NCI-H146 treated with DMSO at 0.1 percent for 48 hours (cell line): ENCODE data around the gene KRT222.

ENCODE experiments used
- DNase-seq: peaks from one replicate; lab custom pipeline; 2025; ENCODE audit not compliant: unreplicated experiment; lab: John Stamatoyannopoulos, UW

The KRT222 gene

DNA sequence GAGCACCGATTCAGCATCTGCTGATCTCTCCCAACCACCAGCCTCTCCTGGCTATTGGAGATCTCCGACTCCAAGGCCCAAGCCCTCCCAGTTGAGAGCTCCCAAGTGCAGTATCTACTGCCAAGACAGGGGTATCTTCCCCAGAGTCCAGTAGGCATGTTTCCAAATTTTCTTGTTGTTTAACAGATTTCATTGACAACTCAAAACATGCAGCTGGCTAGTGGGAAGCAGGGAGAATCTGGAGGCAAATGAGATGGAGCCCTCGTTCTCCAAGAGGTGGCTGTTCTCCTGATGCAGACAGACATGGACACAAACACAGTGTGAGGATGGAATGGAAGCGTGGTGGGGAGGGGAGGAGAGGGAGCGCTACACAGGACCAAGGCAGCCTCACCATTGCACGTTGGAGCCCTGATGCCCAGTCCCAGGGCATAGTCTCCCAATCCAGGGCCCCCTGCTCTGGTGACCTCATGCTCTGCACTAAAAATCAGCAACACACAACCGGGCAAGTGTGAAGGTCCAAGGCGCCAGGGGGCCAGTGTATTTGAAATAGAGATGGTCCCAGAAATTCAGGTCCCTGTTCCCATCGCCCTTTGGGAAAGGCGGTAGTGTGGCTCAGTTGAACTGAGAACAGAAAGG is 49.0 kb downstream of the KRT222 start:
- DNase-seq: no peak

DNA sequence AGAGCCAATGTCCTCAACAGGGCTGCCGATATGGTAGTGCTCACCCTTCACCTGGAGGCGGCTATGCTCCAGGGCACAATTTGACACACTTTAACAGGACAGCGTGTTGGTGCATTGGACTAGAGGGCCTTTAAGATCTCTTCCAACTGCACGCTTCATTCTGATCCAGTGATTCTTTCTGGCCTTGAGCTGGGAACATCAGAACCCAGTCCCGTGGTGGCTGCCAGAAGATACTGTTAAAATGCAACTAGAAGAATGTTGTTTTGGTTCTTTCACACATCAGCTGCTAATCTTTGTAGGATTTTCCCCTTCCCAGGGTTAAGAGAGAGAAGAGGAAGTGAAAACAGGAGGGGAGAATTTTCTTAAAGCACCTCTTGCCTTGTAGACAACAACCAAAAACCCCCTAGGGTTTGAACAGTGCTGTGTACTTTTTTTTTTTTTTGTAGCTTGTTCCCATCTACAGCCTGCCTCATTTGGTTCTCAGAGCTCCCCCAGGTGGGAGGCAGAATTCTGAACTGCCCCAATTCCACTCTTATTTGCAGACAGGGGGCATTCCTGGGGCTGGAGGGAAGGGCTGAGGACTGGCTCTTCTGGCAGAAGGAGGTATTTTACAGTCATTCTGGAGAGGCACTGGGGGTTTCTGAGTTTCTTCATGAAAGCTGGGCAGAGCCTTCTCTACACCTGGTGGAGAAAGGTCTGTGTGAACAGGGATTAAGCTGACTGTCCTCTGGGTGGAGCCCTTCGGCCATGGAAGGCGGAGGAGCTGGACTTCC is 49.7 kb downstream of the KRT222 start:
- peak; percentile 76 for DNase-seq

DNA sequence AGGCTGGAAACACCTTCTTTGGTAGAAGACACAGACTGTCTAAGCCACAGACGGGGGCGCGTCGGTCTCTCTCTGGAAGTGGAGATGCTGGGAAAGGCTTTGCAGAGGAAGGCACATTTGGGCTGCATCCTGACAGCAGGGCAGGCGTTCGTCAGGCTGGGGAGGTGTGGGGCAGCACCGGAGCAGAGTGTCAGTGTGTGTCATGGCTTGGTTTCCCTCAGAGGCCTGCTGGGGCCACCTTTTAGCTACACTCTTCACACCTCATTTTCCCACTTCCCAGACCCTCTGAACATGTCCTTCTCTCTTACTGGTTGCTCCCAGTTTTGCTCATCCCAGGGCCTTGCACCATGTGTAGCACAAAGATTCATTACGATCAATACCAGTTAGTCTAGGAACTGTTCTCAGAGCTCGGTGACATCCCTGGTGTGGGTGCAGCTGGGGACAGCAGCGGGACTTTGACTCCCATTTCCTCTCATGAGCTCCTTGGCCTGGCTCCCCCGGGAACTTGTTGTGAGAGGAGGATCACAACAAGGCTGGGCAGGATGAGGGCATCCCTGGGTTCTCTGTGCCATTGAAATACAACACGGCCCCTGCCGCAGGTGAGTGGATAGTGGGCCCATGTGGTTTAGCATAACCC is 50.4 kb downstream of the KRT222 start:
- DNase-seq: no peak

DNA sequence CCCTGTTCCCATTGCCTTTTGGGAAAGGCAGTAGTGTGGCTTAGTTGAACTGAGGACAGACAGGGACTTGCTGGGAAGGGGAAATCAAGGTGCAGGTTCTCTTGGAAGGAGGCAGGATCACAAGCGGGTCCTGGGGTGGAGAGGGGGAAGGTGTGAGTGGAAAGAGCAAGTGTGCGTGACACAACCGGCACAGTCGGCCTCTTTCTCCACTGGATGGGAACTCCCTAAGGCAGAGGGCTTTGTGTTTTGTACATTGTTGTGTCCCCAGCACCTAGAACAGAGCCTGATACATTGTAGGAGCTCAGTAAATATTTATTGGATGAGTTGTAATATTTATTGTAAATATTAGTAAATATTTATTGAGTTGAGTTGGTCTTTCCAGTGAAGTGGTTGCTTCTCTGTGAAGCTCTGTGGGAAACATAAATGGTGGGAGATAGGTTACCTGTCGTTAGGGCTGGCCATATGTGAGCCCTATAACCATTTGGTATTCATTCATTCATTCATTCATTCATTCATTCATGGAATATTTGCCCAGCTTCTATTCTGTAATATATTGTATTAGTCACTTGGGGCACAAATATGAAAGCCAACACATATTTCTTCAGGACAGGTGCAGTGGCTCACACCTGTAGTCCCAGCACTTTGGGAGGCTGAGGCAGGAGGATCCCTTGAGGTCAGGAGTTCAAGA is 51.4 kb downstream of the KRT222 start:
- DNase-seq: no peak

- no peak for DNase-seq
These were observed 52.3 kb downstream of the KRT222 start for GRCh38 chr17:40612599-40613244.

DNA sequence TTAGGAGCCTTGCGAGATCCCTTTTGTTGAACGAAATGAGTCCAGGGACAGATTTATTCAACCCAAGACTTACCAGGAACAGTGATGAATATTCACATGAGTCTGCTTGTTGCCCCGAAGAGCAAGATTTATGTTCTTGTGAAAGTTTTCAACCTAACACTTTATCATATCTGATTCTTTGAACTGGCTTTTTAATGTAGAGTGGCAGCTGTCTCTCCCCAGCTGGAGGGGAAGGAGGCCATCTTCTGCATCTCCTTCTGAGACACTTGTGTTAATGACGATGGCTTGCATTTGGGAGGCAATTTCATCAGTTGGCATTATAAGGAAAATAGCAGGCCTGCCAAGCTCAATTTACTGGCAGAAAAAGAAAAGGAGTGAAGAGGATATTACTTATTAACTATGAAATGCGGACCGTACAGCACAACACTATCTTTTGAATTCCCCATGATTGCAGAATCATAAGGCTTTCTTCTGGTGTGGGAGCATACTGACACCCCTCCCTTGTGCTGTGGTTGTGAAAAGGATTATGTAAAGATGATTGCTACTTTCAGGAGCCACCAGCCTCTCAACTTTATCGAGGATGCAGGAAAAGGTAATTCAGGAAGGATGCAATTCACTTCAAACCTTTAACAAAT is 53.0 kb downstream of the KRT222 start:
- no peak for DNase-seq

GRCh38 chr17:40610359-40610758 is 54.6 kb downstream of the KRT222 start:
- no peak for DNase-seq

DNA sequence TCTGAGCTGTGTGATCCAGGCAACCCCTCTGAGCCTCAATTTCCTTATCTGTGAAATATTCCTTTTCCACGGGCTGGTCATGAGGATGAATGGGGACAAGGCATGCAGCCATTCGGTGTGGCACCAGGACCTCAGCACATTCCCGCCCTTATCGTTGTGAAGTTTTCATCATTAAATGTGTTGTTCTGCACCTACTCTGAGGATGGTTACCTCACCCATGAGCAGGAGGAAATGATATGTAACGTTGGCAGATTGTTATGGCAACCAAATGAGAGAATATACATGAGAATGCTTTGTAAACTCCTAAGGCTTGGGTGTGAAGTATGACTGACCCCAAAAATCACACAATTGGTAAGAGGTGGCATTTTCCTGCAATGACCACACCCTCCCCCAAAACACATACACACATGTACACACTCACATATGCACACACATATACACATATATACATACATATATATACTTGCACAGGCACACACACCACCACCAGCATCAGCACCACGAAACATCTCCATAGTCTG is 56.9 kb downstream of the KRT222 start:
- no peak for DNase-seq

GRCh38 chr17:40607641-40608040 is 57.3 kb downstream of the KRT222 start:
- no peak for DNase-seq

GRCh38 chr17:40606548-40607353 is 58.2 kb downstream of the KRT222 start:
- no peak for DNase-seq

DNA sequence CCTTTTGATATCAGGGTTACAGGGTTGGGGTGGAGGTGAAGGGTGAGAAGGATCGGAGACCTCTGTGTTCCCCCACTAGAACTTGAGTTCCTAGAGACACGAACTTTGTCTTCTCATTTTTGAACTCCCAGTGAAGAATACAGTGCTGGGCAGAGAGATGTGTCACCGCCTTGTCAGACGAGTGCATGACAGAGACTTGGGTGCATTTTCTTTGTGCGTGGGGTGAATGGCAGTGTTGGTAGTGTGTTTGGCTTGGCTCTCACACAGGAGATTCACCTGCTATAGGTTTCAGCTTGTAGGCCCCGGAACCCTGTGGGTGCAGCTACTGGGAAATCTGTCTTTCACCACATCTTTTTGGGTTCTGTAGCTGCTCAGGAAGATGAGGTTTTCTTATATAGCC is 59.7 kb downstream of the KRT222 start:
- no peak for DNase-seq
